Measurements from ENCODE around the gene MET.
"Not testable (repeated sequence)": the region's sequence is repeated elsewhere in the genome, so short reads cannot be mapped to it uniquely, and the experiment has no call there.

Gene MET

GRCh38 chr7:116633131-116633988 lies 38.6 kb upstream of the MET start:
- no peaks in the 10 kb centered on the region for H3K4me1 ChIP-seq (ENCODE audit: insufficient read depth, insufficient read length)
- DNase-seq (ENCODE audit: low read depth, low spot score): no peak
- H3K27me3 ChIP-seq (ENCODE audit: insufficient read depth, insufficient read length): no peaks in the 10 kb centered on the region
- TF ChIP-seq ZNF274 (IDR thresholded peaks at IDR 0.05; ENCODE audit: low read depth, low read length): no peak
- TF ChIP-seq YY1 (IDR thresholded peaks at IDR 0.05; ENCODE audit: insufficient read depth, insufficient read length): no peak
- no peak for TF ChIP-seq SUZ12 (IDR thresholded peaks at IDR 0.05; ENCODE audit: extremely low read depth, insufficient read depth, insufficient read length)
- no peaks in the 10 kb centered on the region for H3K9me3 ChIP-seq (ENCODE audit: insufficient read depth, low read length)
- H3K9ac ChIP-seq (ENCODE audit: insufficient read length, low read depth): no peak overlapping the region
- H3K36me3 ChIP-seq (ENCODE audit: insufficient read depth, insufficient read length, low read length): no peaks in the 10 kb centered on the region
- H3K4me3 ChIP-seq (ENCODE audit: insufficient read length, low read depth): no peak overlapping the region

GRCh38 chr7:116636997-116637396 lies 35.0 kb upstream of the MET start:
- TF ChIP-seq ZNF274 (IDR thresholded peaks at IDR 0.05; ENCODE audit: low read depth, low read length) (no peak), YY1 (IDR thresholded peaks at IDR 0.05; ENCODE audit: insufficient read depth, insufficient read length) (no peak)
- Histone ChIP-seq H3K36me3 (ENCODE audit: insufficient read depth, insufficient read length, low read length) (no peaks in the 10 kb centered on the region), H3K27me3 (ENCODE audit: insufficient read depth, insufficient read length) (no peaks in the 10 kb centered on the region), H3K4me1 (ENCODE audit: insufficient read depth, insufficient read length) (no peaks in the 10 kb centered on the region), H3K4me3 (ENCODE audit: insufficient read length, low read depth) (no peak overlapping the region), H3K9ac (ENCODE audit: insufficient read length, low read depth) (no peak overlapping the region), H3K9me3 (ENCODE audit: insufficient read depth, low read length) (peaks cover 4% of the 10 kb centered on the region; the same call in 1 of the 2 replicates)
- DNase-seq (ENCODE audit: low read depth, low spot score): no peak

- H3K9me3 ChIP-seq (ENCODE audit: insufficient read depth, low read length); DNase-seq (ENCODE audit: low read depth, low spot score); H3K4me3 ChIP-seq (ENCODE audit: insufficient read length, low read depth); H3K9ac ChIP-seq (ENCODE audit: insufficient read length, low read depth); H3K36me3 ChIP-seq (ENCODE audit: insufficient read depth, insufficient read length, low read length); H3K4me1 ChIP-seq (ENCODE audit: insufficient read depth, insufficient read length); H3K27me3 ChIP-seq (ENCODE audit: insufficient read depth, insufficient read length): not testable (repeated sequence)
Observed at GRCh38 chr7:116638592-116638991, 33.4 kb upstream of the MET start.

GRCh38 chr7:116641551-116642153 lies 30.3 kb upstream of the MET start:
- no peaks in the 10 kb centered on the region for H3K36me3 ChIP-seq (ENCODE audit: insufficient read depth, insufficient read length, low read length)
- H3K27me3 ChIP-seq (ENCODE audit: insufficient read depth, insufficient read length): no peaks in the 10 kb centered on the region
- no peak for DNase-seq (ENCODE audit: low read depth, low spot score)
- TF ChIP-seq ZNF274 (IDR thresholded peaks at IDR 0.05; ENCODE audit: low read depth, low read length) (no peak), SUZ12 (IDR thresholded peaks at IDR 0.05; ENCODE audit: extremely low read depth, insufficient read depth, insufficient read length) (no peak), YY1 (IDR thresholded peaks at IDR 0.05; ENCODE audit: insufficient read depth, insufficient read length) (no peak)
- H3K4me1 ChIP-seq (ENCODE audit: insufficient read depth, insufficient read length): no peaks in the 10 kb centered on the region
- no peak overlapping the region for H3K9ac ChIP-seq (ENCODE audit: insufficient read length, low read depth)
- no peak overlapping the region for H3K4me3 ChIP-seq (ENCODE audit: insufficient read length, low read depth)
- peaks cover 4% of the 10 kb centered on the region; the same call in 1 of the 2 replicates for H3K9me3 ChIP-seq (ENCODE audit: insufficient read depth, low read length)

GRCh38 chr7:116643148-116643547 lies 28.8 kb upstream of the MET start:
- not testable (repeated sequence) for H3K4me1 ChIP-seq (ENCODE audit: insufficient read depth, insufficient read length); H3K9me3 ChIP-seq (ENCODE audit: insufficient read depth, low read length); H3K9ac ChIP-seq (ENCODE audit: insufficient read length, low read depth); H3K27me3 ChIP-seq (ENCODE audit: insufficient read depth, insufficient read length); H3K4me3 ChIP-seq (ENCODE audit: insufficient read length, low read depth); H3K36me3 ChIP-seq (ENCODE audit: insufficient read depth, insufficient read length, low read length); DNase-seq (ENCODE audit: low read depth, low spot score)

- Histone ChIP-seq H3K4me1 (ENCODE audit: insufficient read depth, insufficient read length) (no peaks in the 10 kb centered on the region), H3K27me3 (ENCODE audit: insufficient read depth, insufficient read length) (no peaks in the 10 kb centered on the region), H3K9ac (ENCODE audit: insufficient read length, low read depth) (no peak overlapping the region), H3K4me3 (ENCODE audit: insufficient read length, low read depth) (no peak overlapping the region), H3K36me3 (ENCODE audit: insufficient read depth, insufficient read length, low read length) (no peaks in the 10 kb centered on the region), H3K9me3 (ENCODE audit: insufficient read depth, low read length) (no peaks in the 10 kb centered on the region)
- no peak for DNase-seq (ENCODE audit: low read depth, low spot score)
- no peak for TF ChIP-seq ZNF274 (IDR thresholded peaks at IDR 0.05; ENCODE audit: low read depth, low read length)
- no peak for TF ChIP-seq SUZ12 (IDR thresholded peaks at IDR 0.05; ENCODE audit: extremely low read depth, insufficient read depth, insufficient read length)
- no peak for TF ChIP-seq YY1 (IDR thresholded peaks at IDR 0.05; ENCODE audit: insufficient read depth, insufficient read length)
Observed at GRCh38 chr7:116644628-116645027, 27.4 kb upstream of the MET start.

- Histone ChIP-seq H3K4me1 (ENCODE audit: insufficient read depth, insufficient read length) (no peaks in the 10 kb centered on the region), H3K27me3 (ENCODE audit: insufficient read depth, insufficient read length) (no peaks in the 10 kb centered on the region), H3K4me3 (ENCODE audit: insufficient read length, low read depth) (no peak overlapping the region), H3K36me3 (ENCODE audit: insufficient read depth, insufficient read length, low read length) (no peaks in the 10 kb centered on the region), H3K9ac (ENCODE audit: insufficient read length, low read depth) (no peak overlapping the region), H3K9me3 (ENCODE audit: insufficient read depth, low read length) (no peaks in the 10 kb centered on the region)
- no peak for DNase-seq (ENCODE audit: low read depth, low spot score)
- no peak for TF ChIP-seq YY1 (IDR thresholded peaks at IDR 0.05; ENCODE audit: insufficient read depth, insufficient read length)
- TF ChIP-seq ZNF274 (IDR thresholded peaks at IDR 0.05; ENCODE audit: low read depth, low read length): no peak
- TF ChIP-seq SUZ12 (IDR thresholded peaks at IDR 0.05; ENCODE audit: extremely low read depth, insufficient read depth, insufficient read length): no peak
Observed at GRCh38 chr7:116647290-116647689, 24.7 kb upstream of the MET start.

Measured in NT2/D1 (cell line).